ENCODE results near the gene NECAB3. TPM values are rescaled to one million over a fixed set of nuclear protein-coding genes. Genes with fewer than 3 reads are reported as not detected.
A peak's percentile ranks its signal among the peaks of the same experiment; 100 is the strongest.

Gene NECAB3
- polyA plus RNA-seq, 1 of the 3 experiments (the other 2 are of a cell fraction): 20.1 TPM

DNA sequence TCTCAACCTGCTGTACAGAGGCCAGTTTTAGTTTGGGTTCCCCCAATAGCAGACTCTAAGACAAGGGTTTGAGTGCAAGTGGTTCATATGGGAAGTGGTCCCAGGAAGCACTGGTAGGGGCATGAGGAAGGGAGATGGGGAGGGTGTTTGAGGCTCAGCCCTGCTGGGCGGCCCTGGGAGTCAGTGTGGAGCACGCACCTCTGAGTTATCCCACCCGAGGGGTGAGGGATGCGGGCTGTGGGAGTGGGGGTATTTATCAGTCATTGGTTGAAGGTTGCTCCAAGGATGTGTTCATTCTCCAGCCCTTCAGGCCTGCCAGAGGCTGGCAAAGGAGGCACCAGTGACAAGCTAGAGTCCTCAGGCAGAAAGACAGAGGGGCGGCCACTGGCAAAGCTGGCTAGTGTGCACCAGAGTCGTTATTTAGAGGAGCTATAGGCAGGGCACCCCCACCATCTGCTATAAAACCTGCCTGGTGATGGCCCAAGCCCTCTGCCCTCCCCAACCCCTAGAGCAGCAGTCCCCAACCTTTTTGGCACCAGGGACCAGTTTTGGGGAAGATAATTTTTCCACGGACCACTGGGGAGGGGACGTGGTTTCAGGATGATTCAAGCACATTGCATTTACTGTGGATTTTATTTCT lies 29.4 kb upstream of the NECAB3 start:
- TF ChIP-seq MXI1 (IDR thresholded peaks at IDR 0.05; ENCODE audit: low read depth, low read length) (no peak), MEF2A (IDR thresholded peaks at IDR 0.05; ENCODE audit: borderline replicate concordance, low read depth) (no peak), YY1 (IDR thresholded peaks at IDR 0.05; ENCODE audit: low read depth) (no peak), FOXM1 (IDR thresholded peaks at IDR 0.05; ENCODE audit: low read depth) (no peak)
- TF ChIP-seq, protein P1, sequence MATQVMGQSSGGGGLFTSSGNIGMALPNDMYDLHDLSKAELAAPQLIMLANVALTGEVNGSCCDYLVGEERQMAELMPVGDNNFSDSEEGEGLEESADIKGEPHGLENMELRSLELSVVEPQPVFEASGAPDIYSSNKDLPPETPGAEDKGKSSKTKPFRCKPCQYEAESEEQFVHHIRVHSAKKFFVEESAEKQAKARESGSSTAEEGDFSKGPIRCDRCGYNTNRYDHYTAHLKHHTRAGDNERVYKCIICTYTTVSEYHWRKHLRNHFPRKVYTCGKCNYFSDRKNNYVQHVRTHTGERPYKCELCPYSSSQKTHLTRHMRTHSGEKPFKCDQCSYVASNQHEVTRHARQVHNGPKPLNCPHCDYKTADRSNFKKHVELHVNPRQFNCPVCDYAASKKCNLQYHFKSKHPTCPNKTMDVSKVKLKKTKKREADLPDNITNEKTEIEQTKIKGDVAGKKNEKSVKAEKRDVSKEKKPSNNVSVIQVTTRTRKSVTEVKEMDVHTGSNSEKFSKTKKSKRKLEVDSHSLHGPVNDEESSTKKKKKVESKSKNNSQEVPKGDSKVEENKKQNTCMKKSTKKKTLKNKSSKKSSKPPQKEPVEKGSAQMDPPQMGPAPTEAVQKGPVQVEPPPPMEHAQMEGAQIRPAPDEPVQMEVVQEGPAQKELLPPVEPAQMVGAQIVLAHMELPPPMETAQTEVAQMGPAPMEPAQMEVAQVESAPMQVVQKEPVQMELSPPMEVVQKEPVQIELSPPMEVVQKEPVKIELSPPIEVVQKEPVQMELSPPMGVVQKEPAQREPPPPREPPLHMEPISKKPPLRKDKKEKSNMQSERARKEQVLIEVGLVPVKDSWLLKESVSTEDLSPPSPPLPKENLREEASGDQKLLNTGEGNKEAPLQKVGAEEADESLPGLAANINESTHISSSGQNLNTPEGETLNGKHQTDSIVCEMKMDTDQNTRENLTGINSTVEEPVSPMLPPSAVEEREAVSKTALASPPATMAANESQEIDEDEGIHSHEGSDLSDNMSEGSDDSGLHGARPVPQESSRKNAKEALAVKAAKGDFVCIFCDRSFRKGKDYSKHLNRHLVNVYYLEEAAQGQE (IDR thresholded peaks at IDR 0.05; ENCODE audit: low read depth, low read length): no peak
- H3K27ac ChIP-seq (ENCODE audit: low read depth in 2 of 2, low read length in 1 of 2): peak overlapping the region in 1 of 2 experiments; percentile 78; a peak in 2 of 4 replicates
- no peak overlapping the region for H3K4me2 ChIP-seq
- peaks cover 0 to 5% of the 10 kb centered on the region in 2 experiments for H3K36me3 ChIP-seq (replicated peaks in 1 of 2; ENCODE audit: control insufficient read depth in 1 of 2, insufficient read depth in 2 of 2, low read length in 1 of 2)
- CTCF ChIA-PET: interaction anchor here (0.6 to 2.7 kb wide), 6 partner anchors 11 to 365 kb away, joined by 3 to 9 read pairs (median 3); no protein-coding TSS in a partner anchor
- peaks cover 0 to 15% of the 10 kb centered on the region in 2 experiments; a peak in 1 of 4 replicates for H3K4me1 ChIP-seq (ENCODE audit: control insufficient read depth in 1 of 2, insufficient read depth in 2 of 2, low read depth in 1 of 2, low read length in 1 of 2)
- H3K9me3 ChIP-seq: no peaks in the 10 kb centered on the region
- H3K9me2 ChIP-seq: no peaks in the 10 kb centered on the region
- no peak overlapping the region for H3K4me3 ChIP-seq (ENCODE audit: low read depth in 2 of 2, low read length in 1 of 2)
- WGBS (ENCODE audit: low lambda C conversion rate): 98% methylated on average over 6 of the region's 8 CpGs
- POLR2A ChIA-PET: interaction anchor here (1.3 kb wide), 1 partner anchor 17 kb away, joined by 3 read pairs; the partner anchor contains the start of gene PXMP4
- H3K9ac ChIP-seq: no peak overlapping the region
- H2AFZ ChIP-seq (ENCODE audit: low read depth): no peak overlapping the region
- no peaks in the 10 kb centered on the region for H3K27me3 ChIP-seq (ENCODE audit: insufficient read depth)
- H3K79me2 ChIP-seq (ENCODE audit: insufficient read depth): no peaks in the 10 kb centered on the region
- H4K20me1 ChIP-seq (ENCODE audit: insufficient read depth): no peaks in the 10 kb centered on the region
- DNase-seq: no peak
- H3F3A ChIP-seq (replicated peaks; ENCODE audit: insufficient read depth): no peaks in the 10 kb centered on the region

DNA sequence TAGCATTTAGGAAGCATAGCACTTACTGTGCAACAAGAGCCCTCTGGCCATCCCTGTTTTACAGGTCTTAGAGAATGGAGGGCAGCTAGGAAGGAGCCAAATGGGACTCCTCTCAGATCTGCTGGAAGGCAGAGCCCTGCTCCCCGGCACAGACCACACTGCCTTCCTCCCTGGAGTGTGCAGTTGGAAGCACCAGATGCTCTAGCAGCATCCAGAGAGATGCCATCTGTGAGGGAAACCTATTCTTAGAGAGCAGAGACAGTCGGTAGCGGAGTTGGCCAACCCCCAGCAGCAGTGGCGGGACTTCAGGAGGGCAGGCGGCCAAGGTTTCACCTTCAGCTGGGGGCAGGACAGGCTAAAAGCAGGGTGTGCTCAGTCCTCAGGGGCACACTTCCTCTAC lies 28.6 kb upstream of the NECAB3 start:
- peak; percentile 83 for DNase-seq
- Histone ChIP-seq H3K4me3 (ENCODE audit: low read depth in 2 of 2, low read length in 1 of 2) (no peak overlapping the region), H3K4me2 (no peak overlapping the region), H3K9me3 (no peaks in the 10 kb centered on the region), H4K20me1 (ENCODE audit: insufficient read depth) (no peaks in the 10 kb centered on the region), H3K9ac (no peak overlapping the region), H2AFZ (ENCODE audit: low read depth) (no peak overlapping the region), H3K27me3 (ENCODE audit: insufficient read depth) (no peaks in the 10 kb centered on the region), H3K79me2 (ENCODE audit: insufficient read depth) (no peaks in the 10 kb centered on the region), H3K27ac (ENCODE audit: low read depth in 2 of 2, low read length in 1 of 2) (peak overlapping the region in 1 of 2 experiments; percentile 78; a peak in 2 of 4 replicates), H3K9me2 (no peaks in the 10 kb centered on the region), H3K36me3 (replicated peaks in 1 of 2; ENCODE audit: control insufficient read depth in 1 of 2, insufficient read depth in 2 of 2, low read length in 1 of 2) (peaks cover 0 to 5% of the 10 kb centered on the region in 2 experiments), H3K4me1 (ENCODE audit: control insufficient read depth in 1 of 2, insufficient read depth in 2 of 2, low read depth in 1 of 2, low read length in 1 of 2) (peaks cover 0 to 15% of the 10 kb centered on the region in 2 experiments; a peak in 1 of 4 replicates), H3F3A (replicated peaks; ENCODE audit: insufficient read depth) (no peaks in the 10 kb centered on the region)
- 13% methylated on average over 3 of the region's 5 CpGs for WGBS (ENCODE audit: low lambda C conversion rate)
- TF ChIP-seq SIN3A (IDR thresholded peaks at IDR 0.05; ENCODE audit: borderline replicate concordance, low read depth, low read length) (no peak), EP300 (IDR thresholded peaks at IDR 0.05; ENCODE audit: borderline replicate concordance in 1 of 2, low read depth in 1 of 2, low read length in 1 of 2) (0 out of 4 replicates have a peak, but pooled peaks of 1 of the 2 experiments have one; percentile 23), RAD21 (IDR thresholded peaks at IDR 0.05; ENCODE audit: low read length) (no peak), GATA2 (CRISPR knock-in tag; IDR thresholded peaks at IDR 0.05) (peak; percentile 50; the same call in 1 of the 2 replicates), RCOR1 (IDR thresholded peaks at IDR 0.05; ENCODE audit: low read length) (peak; percentile 60; the same call in 1 of the 2 replicates), CHD2 (IDR thresholded peaks at IDR 0.05; ENCODE audit: low read length, partially characterized antibody) (peak; percentile 29)
- TF ChIP-seq, protein P2, sequence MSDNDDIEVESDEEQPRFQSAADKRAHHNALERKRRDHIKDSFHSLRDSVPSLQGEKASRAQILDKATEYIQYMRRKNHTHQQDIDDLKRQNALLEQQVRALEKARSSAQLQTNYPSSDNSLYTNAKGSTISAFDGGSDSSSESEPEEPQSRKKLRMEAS (IDR thresholded peaks at IDR 0.05; ENCODE audit: low read depth): no peak
- POLR2A ChIA-PET: interaction anchor here (1.3 kb wide), 1 partner anchor 17 kb away, joined by 3 read pairs; the partner anchor contains the start of gene PXMP4
- CTCF ChIA-PET: interaction anchor here (1.2 to 2.7 kb wide), 3 partner anchors 30 to 366 kb away, joined by 3 to 9 read pairs (median 4); no protein-coding TSS in a partner anchor
